ENCODE results near the gene CCDC92B. TPM values are rescaled to one million over a fixed set of nuclear protein-coding genes. Genes with fewer than 3 reads are reported as not detected.

Gene CCDC92B
- polyA plus RNA-seq, 1 of the 3 experiments (the other 2 are of a cell fraction), result 0.07 TPM

DNA sequence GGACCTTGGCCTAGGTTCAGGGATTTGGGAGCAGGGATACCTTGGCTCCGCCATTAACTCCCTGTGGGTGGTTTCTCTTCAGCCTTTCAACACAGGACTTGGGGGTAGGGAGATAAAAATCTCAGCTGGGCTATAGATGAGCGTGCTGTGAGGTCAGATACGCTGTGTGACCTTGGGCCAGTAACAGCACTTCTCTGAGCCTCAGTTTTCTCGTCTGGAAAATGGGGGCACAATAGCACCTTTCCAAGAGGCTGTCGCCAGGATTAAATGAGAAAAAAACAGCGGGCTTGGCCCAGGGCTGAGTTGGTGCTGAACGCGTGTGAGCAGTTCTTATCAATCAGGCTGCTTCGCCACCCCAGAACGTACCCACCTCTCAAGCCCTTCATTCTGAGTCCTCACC, 17.6 kb downstream of the CCDC92B start:
- ChIA-PET POLR2A (no interaction called here), CTCF (no interaction called here)
- Histone ChIP-seq H3F3A (replicated peaks; ENCODE audit: insufficient read depth) (no peaks in the 10 kb centered on the region), H3K4me3 (ENCODE audit: low read depth in 2 of 2, low read length in 1 of 2) (no peak overlapping the region), H3K27me3 (ENCODE audit: insufficient read depth) (no peaks in the 10 kb centered on the region), H3K9ac (no peak overlapping the region), H3K9me3 (no peaks in the 10 kb centered on the region), H4K20me1 (ENCODE audit: insufficient read depth) (no peaks in the 10 kb centered on the region), H3K9me2 (no peaks in the 10 kb centered on the region), H3K79me2 (ENCODE audit: insufficient read depth) (no peaks in the 10 kb centered on the region), H3K27ac (ENCODE audit: low read depth in 2 of 2, low read length in 1 of 2) (no peak overlapping the region), H2AFZ (ENCODE audit: low read depth) (no peak overlapping the region), H3K36me3 (replicated peaks in 1 of 2; ENCODE audit: control insufficient read depth in 1 of 2, insufficient read depth in 2 of 2, low read length in 1 of 2) (no peaks in the 10 kb centered on the region), H3K4me1 (ENCODE audit: control insufficient read depth in 1 of 2, insufficient read depth in 2 of 2, low read depth in 1 of 2, low read length in 1 of 2) (no peaks in the 10 kb centered on the region), H3K4me2 (no peak overlapping the region)
- TF ChIP-seq EP300 (IDR thresholded peaks at IDR 0.05; ENCODE audit: borderline replicate concordance in 1 of 2, low read depth in 1 of 2, low read length in 1 of 2) (no peak), ELF1 (IDR thresholded peaks at IDR 0.05) (no peak), GABPA (IDR thresholded peaks at IDR 0.05; ENCODE audit: low read depth) (no peak), TEAD4 (IDR thresholded peaks at IDR 0.05; ENCODE audit: borderline replicate concordance, insufficient read depth) (no peak), NFIC (IDR thresholded peaks at IDR 0.05; ENCODE audit: borderline replicate concordance) (no peak), CHD2 (IDR thresholded peaks at IDR 0.05; ENCODE audit: low read length, partially characterized antibody) (no peak), JUND (IDR thresholded peaks at IDR 0.05) (no peak), FOSL2 (IDR thresholded peaks at IDR 0.05; ENCODE audit: borderline replicate concordance, low read depth) (no peak), FOXJ3 (CRISPR knock-in tag; IDR thresholded peaks at IDR 0.05) (no peak), YY1 (IDR thresholded peaks at IDR 0.05; ENCODE audit: low read depth) (no peak), FOXM1 (IDR thresholded peaks at IDR 0.05; ENCODE audit: low read depth) (no peak), TCF12 (IDR thresholded peaks at IDR 0.05) (no peak), SIN3A (IDR thresholded peaks at IDR 0.05; ENCODE audit: borderline replicate concordance, low read depth, low read length) (no peak), POLR2AphosphoS5 (IDR thresholded peaks at IDR 0.05; ENCODE audit: low read depth, low read length) (no peak), MEF2A (IDR thresholded peaks at IDR 0.05; ENCODE audit: borderline replicate concordance, low read depth) (no peak), SMC3 (IDR thresholded peaks at IDR 0.05; ENCODE audit: low read depth, low read length) (no peak), EZH2phosphoT487 (IDR thresholded peaks at IDR 0.05; ENCODE audit: borderline replicate concordance, low read depth) (no peak)
- TF ChIP-seq, protein P1, sequence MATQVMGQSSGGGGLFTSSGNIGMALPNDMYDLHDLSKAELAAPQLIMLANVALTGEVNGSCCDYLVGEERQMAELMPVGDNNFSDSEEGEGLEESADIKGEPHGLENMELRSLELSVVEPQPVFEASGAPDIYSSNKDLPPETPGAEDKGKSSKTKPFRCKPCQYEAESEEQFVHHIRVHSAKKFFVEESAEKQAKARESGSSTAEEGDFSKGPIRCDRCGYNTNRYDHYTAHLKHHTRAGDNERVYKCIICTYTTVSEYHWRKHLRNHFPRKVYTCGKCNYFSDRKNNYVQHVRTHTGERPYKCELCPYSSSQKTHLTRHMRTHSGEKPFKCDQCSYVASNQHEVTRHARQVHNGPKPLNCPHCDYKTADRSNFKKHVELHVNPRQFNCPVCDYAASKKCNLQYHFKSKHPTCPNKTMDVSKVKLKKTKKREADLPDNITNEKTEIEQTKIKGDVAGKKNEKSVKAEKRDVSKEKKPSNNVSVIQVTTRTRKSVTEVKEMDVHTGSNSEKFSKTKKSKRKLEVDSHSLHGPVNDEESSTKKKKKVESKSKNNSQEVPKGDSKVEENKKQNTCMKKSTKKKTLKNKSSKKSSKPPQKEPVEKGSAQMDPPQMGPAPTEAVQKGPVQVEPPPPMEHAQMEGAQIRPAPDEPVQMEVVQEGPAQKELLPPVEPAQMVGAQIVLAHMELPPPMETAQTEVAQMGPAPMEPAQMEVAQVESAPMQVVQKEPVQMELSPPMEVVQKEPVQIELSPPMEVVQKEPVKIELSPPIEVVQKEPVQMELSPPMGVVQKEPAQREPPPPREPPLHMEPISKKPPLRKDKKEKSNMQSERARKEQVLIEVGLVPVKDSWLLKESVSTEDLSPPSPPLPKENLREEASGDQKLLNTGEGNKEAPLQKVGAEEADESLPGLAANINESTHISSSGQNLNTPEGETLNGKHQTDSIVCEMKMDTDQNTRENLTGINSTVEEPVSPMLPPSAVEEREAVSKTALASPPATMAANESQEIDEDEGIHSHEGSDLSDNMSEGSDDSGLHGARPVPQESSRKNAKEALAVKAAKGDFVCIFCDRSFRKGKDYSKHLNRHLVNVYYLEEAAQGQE (IDR thresholded peaks at IDR 0.05; ENCODE audit: low read depth, low read length), result no peak
- TF ChIP-seq, protein P2, sequence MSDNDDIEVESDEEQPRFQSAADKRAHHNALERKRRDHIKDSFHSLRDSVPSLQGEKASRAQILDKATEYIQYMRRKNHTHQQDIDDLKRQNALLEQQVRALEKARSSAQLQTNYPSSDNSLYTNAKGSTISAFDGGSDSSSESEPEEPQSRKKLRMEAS (IDR thresholded peaks at IDR 0.05; ENCODE audit: low read depth), result no peak
- WGBS (ENCODE audit: low lambda C conversion rate), result 78% methylated on average over 9 of the region's 10 CpGs
- no peak for DNase-seq

All from SK-N-SH (cell line).